ENCODE results near the gene ASF1B.

- TF ChIP-seq CTCF (IDR thresholded peaks at IDR 0.05; ENCODE audit: extremely low read depth in 1 of 2, insufficient read depth in 1 of 2, low read depth in 1 of 2, low read length in 2 of 2) = no peak
- no peak for TF ChIP-seq POLR2AphosphoS5 (IDR thresholded peaks at IDR 0.05; ENCODE audit: insufficient read depth, low read depth, low read length)
- TF ChIP-seq POLR2A (IDR thresholded peaks at IDR 0.05; ENCODE audit: low read depth, low read length) = no peak
- TF ChIP-seq MAX (IDR thresholded peaks at IDR 0.05; ENCODE audit: insufficient read depth, insufficient read length) = no peak
- TF ChIP-seq EZH2 (IDR thresholded peaks at IDR 0.05; ENCODE audit: borderline replicate concordance, low read depth, low read length, severe bottlenecking) = no peak
- no peak for TF ChIP-seq FOS (IDR thresholded peaks at IDR 0.05; ENCODE audit: borderline replicate concordance, insufficient read depth, low read length)
- TF ChIP-seq MYC (IDR thresholded peaks at IDR 0.05; ENCODE audit: low read depth, low read length) = no peak
- no peak for TF ChIP-seq GATA2 (IDR thresholded peaks at IDR 0.05; ENCODE audit: insufficient read depth, insufficient read length, low read depth, low read length)
These were observed 10.4 kb upstream of the ASF1B start for GRCh38 chr19:14146789-14147216.
